ENCODE measurements around the gene WDR27. TPM values are rescaled to one million over a fixed set of nuclear protein-coding genes. Genes with fewer than 3 reads are reported as not detected.
A peak's percentile ranks its signal among the peaks of the same experiment; 100 is the strongest.

Gene WDR27
- total and polyA plus RNA-seq, 4 donors, result 6.9 to 68.1 (median 31.4) TPM

DNA sequence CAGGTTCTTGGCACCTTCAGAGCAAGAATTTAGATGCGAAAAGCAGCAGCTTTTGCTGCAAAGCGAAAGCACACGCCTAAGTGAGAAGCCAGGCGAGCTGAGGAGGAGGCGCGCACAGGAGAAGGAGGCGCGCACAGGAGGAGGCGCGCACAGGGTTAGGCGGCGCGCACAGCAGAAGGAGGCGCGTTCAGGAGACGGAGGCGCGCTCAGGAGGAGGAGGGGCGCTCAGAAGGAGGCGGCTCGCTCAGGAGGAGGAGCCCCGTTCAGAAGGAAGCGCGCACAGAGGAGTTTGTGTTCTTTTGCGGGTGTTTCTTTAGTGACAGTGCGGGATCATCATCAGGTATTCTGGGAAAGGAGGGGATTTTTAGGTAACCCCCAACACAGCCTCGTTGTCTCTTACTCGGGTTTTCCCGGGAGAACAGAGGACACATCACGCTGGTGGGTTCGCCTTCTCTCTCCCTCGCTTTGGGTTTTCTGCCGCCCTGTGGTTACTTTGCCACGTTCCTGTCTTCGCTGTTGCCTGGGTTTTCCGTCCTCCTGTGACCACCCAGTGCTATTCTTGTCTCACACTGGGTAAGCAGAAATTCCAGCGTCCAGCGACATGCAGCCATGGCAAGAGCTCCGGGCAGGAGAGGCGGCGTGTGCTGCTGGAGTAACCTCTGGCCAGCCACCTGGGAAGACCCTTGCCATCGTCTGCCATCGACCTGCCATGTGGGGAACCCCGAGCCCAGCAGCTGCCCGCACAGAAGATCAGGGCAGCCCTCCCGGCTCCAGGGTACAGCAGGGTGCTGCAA, 47.0 kb downstream of the WDR27 start:
- peak; percentile 83 to 91 (median 85) for DNase-seq
- peaks cover 3 to 19% (median 14%) of the 10 kb centered on the region in 4 donors for H3K36me3 ChIP-seq (ENCODE audit: control insufficient read depth in 4 of 4, insufficient read depth in 4 of 4, low read length in 4 of 4)
- H3K9me3 ChIP-seq (ENCODE audit: control insufficient read depth in 4 of 4, insufficient read depth in 3 of 4, low read length in 3 of 4), result no peaks in the 10 kb centered on the region
- peak; percentile 92 for ATAC-seq (ENCODE audit: insufficient read depth, low FRiP score)
- H3K27ac ChIP-seq (ENCODE audit: low read depth in 1 of 2, low read length in 1 of 2), result peak overlapping the region in 1 of 2 donors; percentile 76
- H3K9ac ChIP-seq (ENCODE audit: insufficient read depth in 1 of 2, low read length in 2 of 2), result peak overlapping the region; percentile 31 to 99
- TF ChIP-seq, protein P1, sequence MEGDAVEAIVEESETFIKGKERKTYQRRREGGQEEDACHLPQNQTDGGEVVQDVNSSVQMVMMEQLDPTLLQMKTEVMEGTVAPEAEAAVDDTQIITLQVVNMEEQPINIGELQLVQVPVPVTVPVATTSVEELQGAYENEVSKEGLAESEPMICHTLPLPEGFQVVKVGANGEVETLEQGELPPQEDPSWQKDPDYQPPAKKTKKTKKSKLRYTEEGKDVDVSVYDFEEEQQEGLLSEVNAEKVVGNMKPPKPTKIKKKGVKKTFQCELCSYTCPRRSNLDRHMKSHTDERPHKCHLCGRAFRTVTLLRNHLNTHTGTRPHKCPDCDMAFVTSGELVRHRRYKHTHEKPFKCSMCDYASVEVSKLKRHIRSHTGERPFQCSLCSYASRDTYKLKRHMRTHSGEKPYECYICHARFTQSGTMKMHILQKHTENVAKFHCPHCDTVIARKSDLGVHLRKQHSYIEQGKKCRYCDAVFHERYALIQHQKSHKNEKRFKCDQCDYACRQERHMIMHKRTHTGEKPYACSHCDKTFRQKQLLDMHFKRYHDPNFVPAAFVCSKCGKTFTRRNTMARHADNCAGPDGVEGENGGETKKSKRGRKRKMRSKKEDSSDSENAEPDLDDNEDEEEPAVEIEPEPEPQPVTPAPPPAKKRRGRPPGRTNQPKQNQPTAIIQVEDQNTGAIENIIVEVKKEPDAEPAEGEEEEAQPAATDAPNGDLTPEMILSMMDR (IDR thresholded peaks at IDR 0.05; ENCODE audit: control extremely low read depth, extremely low read depth), result no peak
- H3K27me3 ChIP-seq (ENCODE audit: control insufficient read depth in 3 of 3, insufficient read depth in 3 of 3, low read length in 2 of 3), result no peaks in the 10 kb centered on the region
- WGBS, 2 donors, result 47 to 51% methylated on average over 46 of the region's 46 CpGs
- peaks cover 0 to 4% (median 0%) of the 10 kb centered on the region in 5 donors for H3K4me1 ChIP-seq (ENCODE audit: control insufficient read depth in 5 of 5, insufficient read depth in 5 of 5, low read length in 5 of 5)
- H3K4me3 ChIP-seq, result peak overlapping the region; percentile 9

DNA sequence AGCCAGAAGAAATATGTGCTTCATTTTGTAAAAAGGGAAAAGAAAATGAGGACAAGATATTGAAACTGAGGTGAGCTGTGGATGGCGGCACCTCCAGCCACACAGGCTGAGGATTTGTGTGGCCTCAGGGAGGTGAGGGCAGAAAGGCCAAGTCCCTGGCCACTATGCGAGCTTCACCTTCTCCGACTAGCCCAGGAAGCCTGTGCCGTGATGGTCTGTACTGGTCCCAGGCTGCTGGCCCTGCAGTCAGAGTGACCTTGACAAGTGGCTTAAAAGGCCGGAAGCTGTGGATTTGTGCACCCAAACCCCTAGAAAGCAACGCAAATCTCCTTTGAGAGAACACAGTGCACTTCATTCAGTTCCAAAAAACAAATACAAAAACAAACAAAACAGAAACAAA, 48.1 kb downstream of the WDR27 start:
- no peaks in the 10 kb centered on the region for H3K9me3 ChIP-seq (ENCODE audit: control insufficient read depth in 4 of 4, insufficient read depth in 3 of 4, low read length in 3 of 4)
- TF ChIP-seq, protein P1 (IDR thresholded peaks at IDR 0.05; ENCODE audit: control extremely low read depth, extremely low read depth), result no peak
- H3K9ac ChIP-seq (ENCODE audit: insufficient read depth in 1 of 2, low read length in 2 of 2), result peak overlapping the region in 1 of 2 donors; percentile 99
- no peaks in the 10 kb centered on the region for H3K27me3 ChIP-seq (ENCODE audit: control insufficient read depth in 3 of 3, insufficient read depth in 3 of 3, low read length in 2 of 3)
- peaks cover 3 to 12% (median 6%) of the 10 kb centered on the region in 4 donors for H3K36me3 ChIP-seq (ENCODE audit: control insufficient read depth in 4 of 4, insufficient read depth in 4 of 4, low read length in 4 of 4)
- no peak for DNase-seq
- no peak for ATAC-seq (ENCODE audit: insufficient read depth, low FRiP score)
- H3K27ac ChIP-seq (ENCODE audit: low read depth in 1 of 2, low read length in 1 of 2), result no peak overlapping the region
- no peak overlapping the region for H3K4me3 ChIP-seq
- H3K4me1 ChIP-seq (ENCODE audit: control insufficient read depth in 5 of 5, insufficient read depth in 5 of 5, low read length in 5 of 5), result peaks cover 0 to 4% (median 0%) of the 10 kb centered on the region in 5 donors
- 86 to 93% methylated on average over 6 of the region's 6 CpGs for WGBS, 2 donors

DNA sequence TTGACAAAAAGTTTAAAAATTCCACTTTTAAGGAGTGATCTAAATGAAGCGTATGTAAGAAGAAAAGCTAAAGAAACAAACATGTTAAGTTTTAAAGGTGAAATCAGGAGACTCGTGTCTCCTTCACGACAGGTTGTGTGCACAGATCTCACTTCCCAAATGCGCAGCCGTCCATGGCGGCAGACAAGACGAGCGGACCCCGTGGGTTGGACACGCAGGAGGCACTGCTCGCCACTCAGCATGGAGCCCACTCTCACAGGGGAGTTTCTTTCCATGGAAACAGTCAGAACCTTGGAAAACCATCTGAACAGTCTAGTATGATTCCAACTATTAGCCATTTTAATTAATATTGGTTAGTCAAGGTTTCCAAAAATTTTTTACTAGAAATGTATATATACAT, 48.9 kb downstream of the WDR27 start:
- TF ChIP-seq, protein P1 (IDR thresholded peaks at IDR 0.05; ENCODE audit: control extremely low read depth, extremely low read depth), result no peak
- Histone ChIP-seq H3K9me3 (ENCODE audit: control insufficient read depth in 4 of 4, insufficient read depth in 3 of 4, low read length in 3 of 4) (no peaks in the 10 kb centered on the region), H3K27ac (ENCODE audit: low read depth in 1 of 2, low read length in 1 of 2) (no peak overlapping the region), H3K4me1 (ENCODE audit: control insufficient read depth in 5 of 5, insufficient read depth in 5 of 5, low read length in 5 of 5) (peaks cover 0 to 4% (median 0%) of the 10 kb centered on the region in 5 donors), H3K27me3 (ENCODE audit: control insufficient read depth in 3 of 3, insufficient read depth in 3 of 3, low read length in 2 of 3) (no peaks in the 10 kb centered on the region), H3K4me3 (no peak overlapping the region), H3K9ac (ENCODE audit: insufficient read depth in 1 of 2, low read length in 2 of 2) (no peak overlapping the region), H3K36me3 (ENCODE audit: control insufficient read depth in 4 of 4, insufficient read depth in 4 of 4, low read length in 4 of 4) (peaks cover under 1 to 8% (median 5%) of the 10 kb centered on the region in 4 donors)
- DNase-seq, result no peak
- 95 to 96% methylated on average over 11 of the region's 11 CpGs for WGBS, 2 donors
- ATAC-seq (ENCODE audit: insufficient read depth, low FRiP score), result no peak
